Kidney (tissue), 14 donors: ENCODE measurements around the gene HTT. TPM values are rescaled to one million over a fixed set of nuclear protein-coding genes. Genes with fewer than 3 reads are reported as not detected.
"Not testable (repeated sequence)": the region's sequence is repeated elsewhere in the genome, so short reads cannot be mapped to it uniquely, and the experiment has no call there.

Experiments used
- DNase-seq, 5 donors: peaks; one replicate each; pipeline ENCODE4 v3.0.0-alpha.2; 2013 to 2020
- FAIRE-seq: peaks from 2 replicates; lab custom pipeline; 2012; peaks lifted over from hg19 to GRCh38; lab: Jason Lieb, UNC
- H3K27ac ChIP-seq, 2 donors: one replicate each; pipeline ENCODE4 v1.7.0; 2013; ENCODE audit warnings: low read depth in 2 of 2, low read length in 2 of 2, inconsistent platforms in 1 of 2
- H3K27me3 ChIP-seq: one replicate; pipeline ENCODE4 v1.7.1; 2013; ENCODE audit warnings: low read length, inconsistent platforms; ENCODE audit not compliant: control insufficient read depth, insufficient read depth
- H3K36me3 ChIP-seq, 3 donors: one replicate each; pipeline versions ENCODE4 v1.7.0 to v1.7.1; 2013; ENCODE audit warnings: low read length in 3 of 3, control low read depth in 1 of 3, inconsistent platforms in 1 of 3; ENCODE audit not compliant: insufficient read depth in 3 of 3, control insufficient read depth in 2 of 3
- H3K4me1 ChIP-seq, 3 donors: one replicate each; pipeline versions ENCODE4 v1.7.0 to v1.7.1; 2013; ENCODE audit warnings: low read length in 3 of 3, inconsistent platforms in 1 of 3, low read depth in 1 of 3; ENCODE audit not compliant: control insufficient read depth in 2 of 3, insufficient read depth in 2 of 3
- H3K4me3 ChIP-seq, 3 donors: one replicate each; pipeline versions ENCODE4 v1.7.0 to v1.8.1; 2013; ENCODE audit warnings: low read length in 3 of 3, control low read depth in 1 of 3, inconsistent platforms in 1 of 3
- H3K9ac ChIP-seq, 3 donors: one replicate each; pipeline versions ENCODE4 v1.7.0 to v1.7.1; 2013; ENCODE audit warnings: low read length in 3 of 3, control low read depth in 1 of 3, inconsistent platforms in 1 of 3
- H3K9me3 ChIP-seq, 3 donors: one replicate each; pipeline versions ENCODE4 v1.7.0 to v1.7.1; 2013; ENCODE audit warnings: low read length in 3 of 3, control low read depth in 1 of 3, inconsistent platforms in 1 of 3; ENCODE audit not compliant: control insufficient read depth in 2 of 3, insufficient read depth in 1 of 3
- CTCF ChIP-seq: IDR thresholded peaks from 3 replicates; pipeline ENCODE4 v1.5.1; 2012; ENCODE audit warnings: mild to moderate bottlenecking, moderate library complexity, borderline replicate concordance; ENCODE audit not compliant: insufficient read depth; ENCODE audit errors: extremely low read depth
- intact Hi-C: fragments of 100-400 bp; cut with DNase I; formaldehyde crosslinking; loops from one replicate; pipeline ENCODE4 v1.11.1; 2022
- polyA plus RNA-seq: library from polyadenylated mRNA; stranded (reverse); fragments of 350-450 nt; fragmentation: Illumina TruSeq; extraction: RNeasy Lipid Tissue Mini Kit (QIAGEN cat#74804); gene quantifications from one replicate; pipeline ENCODE4 v1.2.3, GENCODE V29; 2014; ENCODE audit warnings: low read depth, low replicate concordance; ENCODE audit not compliant: insufficient read depth
- total RNA-seq: library from RNA; stranded (reverse); fragmentation: NEBNext Ultra II Directional; extraction: Animal tissue kit (Norgen Biotek cat#: 25700); gene quantifications from one replicate; pipeline ENCODE4 v1.2.1, GENCODE V29; 2021
- donor health status: control.
- donor health status: control.
- donor health status: control.
- donor health status: control.
- donor health status: control.
- donor health status: DM: yes; HTN: yes; CAD: no.
- donor health status: Normal renal cell carcinoma (clear cell type).

Gene HTT
- total and polyA plus RNA-seq, 2 donors from 2014 or later: 7.2 to 64.0 TPM

DNA sequence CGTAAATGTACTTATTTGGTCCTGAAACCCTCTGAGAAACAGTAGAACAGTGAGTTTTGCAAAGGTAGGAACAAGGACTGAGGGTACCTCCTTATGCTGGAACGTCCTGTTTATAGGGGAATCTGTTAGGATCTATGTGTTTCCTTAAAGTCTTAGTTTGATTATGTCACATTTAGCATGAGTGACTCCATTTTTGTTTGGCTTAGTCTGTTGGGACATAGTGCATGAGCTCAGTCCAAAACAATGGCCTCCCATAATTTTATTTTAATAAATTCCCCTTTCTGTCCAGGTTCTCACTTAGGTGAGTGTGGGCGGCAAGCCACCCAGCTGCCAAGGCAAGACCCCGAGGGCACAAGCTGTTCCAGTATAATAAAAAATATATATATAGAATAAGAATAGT lies 27.9 kb upstream of the HTT start:
- Histone ChIP-seq H3K4me1 (no peaks in the 10 kb centered on the region), H3K4me3 (no peak overlapping the region), H3K9ac (no peak overlapping the region), H3K9me3 (no peaks in the 10 kb centered on the region), H3K27me3 (no peaks in the 10 kb centered on the region), H3K27ac (no peak overlapping the region), H3K36me3 (no peaks in the 10 kb centered on the region)
- intact Hi-C loops: no loop called here
- TF ChIP-seq CTCF: no peak
- no peak for FAIRE-seq
- DNase-seq: peak in 1 of 5 donors; percentile 20

GRCh38 chr4:3047464-3048286 lies 26.8 kb upstream of the HTT start:
- no peaks in the 10 kb centered on the region for H3K9me3 ChIP-seq
- intact Hi-C loops: no loop called here
- no peaks in the 10 kb centered on the region for H3K27me3 ChIP-seq
- H3K9ac ChIP-seq: peak overlapping the region in 2 of 3 donors; percentile 17 to 53
- H3K36me3 ChIP-seq: no peaks in the 10 kb centered on the region
- DNase-seq: peak; percentile 63 to 84 (median 76)
- peak overlapping the region in 2 of 3 donors; percentile 53 to 65 for H3K4me3 ChIP-seq
- no peak overlapping the region for H3K27ac ChIP-seq
- TF ChIP-seq CTCF: peak; percentile 62
- no peaks in the 10 kb centered on the region for H3K4me1 ChIP-seq
- FAIRE-seq: peak; percentile 23

GRCh38 chr4:3051141-3051897 lies 23.2 kb upstream of the HTT start:
- H3K27me3 ChIP-seq, intact Hi-C loops, FAIRE-seq, H3K9me3 ChIP-seq, H3K36me3 ChIP-seq, H3K27ac ChIP-seq, H3K4me3 ChIP-seq, H3K9ac ChIP-seq, H3K4me1 ChIP-seq: not testable (repeated sequence)
- peak in 1 of 5 donors; percentile 13 for DNase-seq

GRCh38 chr4:3054169-3054759 lies 20.2 kb upstream of the HTT start:
- FAIRE-seq (no peak), DNase-seq (no peak)
- no peaks in the 10 kb centered on the region for H3K9me3 ChIP-seq
- H3K4me3 ChIP-seq: no peak overlapping the region
- no peaks in the 10 kb centered on the region for H3K36me3 ChIP-seq
- no peaks in the 10 kb centered on the region for H3K27me3 ChIP-seq
- H3K27ac ChIP-seq: no peak overlapping the region
- TF ChIP-seq CTCF: no peak
- no peaks in the 10 kb centered on the region for H3K4me1 ChIP-seq
- no peak overlapping the region for H3K9ac ChIP-seq
- intact Hi-C loops: no loop called here
